Measurements from ENCODE around the gene INHBC. TPM values are rescaled to one million over a fixed set of nuclear protein-coding genes. Genes with fewer than 3 reads are reported as not detected.
"Not testable (repeated sequence)": the region's sequence is repeated elsewhere in the genome, so short reads cannot be mapped to it uniquely, and the experiment has no call there.

INHBC gene
- total and polyA plus RNA-seq, 10 donors: 0.19 TPM; not detected in 9

DNA sequence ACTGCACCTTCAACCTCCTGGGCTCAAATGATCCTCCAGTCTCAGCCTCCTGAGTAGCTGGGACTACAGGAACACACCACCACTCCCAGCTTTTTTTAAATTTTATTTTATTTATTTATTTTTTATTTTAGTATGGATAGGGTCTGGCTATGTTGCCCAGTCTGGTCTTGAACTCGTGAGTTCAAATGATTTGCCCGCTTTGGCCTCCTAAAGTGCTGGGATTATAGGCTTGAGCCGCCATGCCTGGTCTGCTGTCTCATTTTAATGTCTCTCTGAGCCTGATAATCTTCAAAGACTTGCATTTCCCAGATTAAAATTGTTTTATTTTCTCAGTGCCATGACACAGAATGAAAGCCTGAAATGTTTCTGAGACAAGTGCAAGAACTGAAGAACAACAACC is 1.2 kb upstream of the INHBC start:
- H3K4me3 ChIP-seq: no peak overlapping the region
- TF ChIP-seq POLR2AphosphoS5 (IDR thresholded peaks at IDR 0.05): no peak
- TF ChIP-seq, protein P1, sequence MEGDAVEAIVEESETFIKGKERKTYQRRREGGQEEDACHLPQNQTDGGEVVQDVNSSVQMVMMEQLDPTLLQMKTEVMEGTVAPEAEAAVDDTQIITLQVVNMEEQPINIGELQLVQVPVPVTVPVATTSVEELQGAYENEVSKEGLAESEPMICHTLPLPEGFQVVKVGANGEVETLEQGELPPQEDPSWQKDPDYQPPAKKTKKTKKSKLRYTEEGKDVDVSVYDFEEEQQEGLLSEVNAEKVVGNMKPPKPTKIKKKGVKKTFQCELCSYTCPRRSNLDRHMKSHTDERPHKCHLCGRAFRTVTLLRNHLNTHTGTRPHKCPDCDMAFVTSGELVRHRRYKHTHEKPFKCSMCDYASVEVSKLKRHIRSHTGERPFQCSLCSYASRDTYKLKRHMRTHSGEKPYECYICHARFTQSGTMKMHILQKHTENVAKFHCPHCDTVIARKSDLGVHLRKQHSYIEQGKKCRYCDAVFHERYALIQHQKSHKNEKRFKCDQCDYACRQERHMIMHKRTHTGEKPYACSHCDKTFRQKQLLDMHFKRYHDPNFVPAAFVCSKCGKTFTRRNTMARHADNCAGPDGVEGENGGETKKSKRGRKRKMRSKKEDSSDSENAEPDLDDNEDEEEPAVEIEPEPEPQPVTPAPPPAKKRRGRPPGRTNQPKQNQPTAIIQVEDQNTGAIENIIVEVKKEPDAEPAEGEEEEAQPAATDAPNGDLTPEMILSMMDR (IDR thresholded peaks at IDR 0.05 in 8 of 11, conservative IDR thresholded peaks at IDR 0.05 in 3 of 11): no peak
- no peak for TF ChIP-seq POLR2A (IDR thresholded peaks at IDR 0.05)
- no peaks in the 10 kb centered on the region for H3K9me3 ChIP-seq
- 66 to 95% (median 81%) methylated on average over 3 of the region's 3 CpGs for WGBS, 5 donors
- H3K27me3 ChIP-seq (replicated peaks in 1 of 7): no peaks in the 10 kb centered on the region
- H3K36me3 ChIP-seq: no peaks in the 10 kb centered on the region
- H3K4me1 ChIP-seq: peaks cover 0 to 35% (median 24%) of the 10 kb centered on the region in 6 donors
- H3K27ac ChIP-seq: no peak overlapping the region
- no peak for DNase-seq
- intact Hi-C loops (cut with DNase I; ENCODE audit: low total_unique reads): no loop called here

DNA sequence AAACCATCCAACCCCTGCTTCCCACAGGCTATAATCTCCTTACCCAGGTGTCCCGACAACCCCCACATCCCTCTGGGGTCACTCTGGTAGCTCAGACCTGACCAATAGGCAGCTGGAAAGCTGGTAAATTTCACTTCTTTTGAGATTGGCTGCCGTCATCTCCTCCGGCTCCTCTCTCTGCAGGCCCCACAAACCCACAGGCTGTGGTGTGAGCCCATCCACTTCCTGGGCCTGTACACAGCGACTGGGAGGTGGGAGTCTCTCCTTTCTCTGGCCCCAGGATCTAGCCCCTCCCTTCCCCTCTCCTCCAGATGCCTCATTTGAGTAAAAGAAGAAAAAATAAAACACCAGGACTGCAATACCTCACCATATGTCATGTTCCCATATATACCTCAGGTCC is 709 bp downstream of the INHBC start:
- WGBS, 5 donors: 31 to 48% (median 34%) methylated on average over 4 of the region's 4 CpGs
- intact Hi-C loops (cut with DNase I; ENCODE audit: low total_unique reads): no loop called here
- no peaks in the 10 kb centered on the region for H3K27me3 ChIP-seq (replicated peaks in 1 of 7)
- peaks cover 0 to 16% (median 8%) of the 10 kb centered on the region in 6 donors for H3K4me1 ChIP-seq
- H3K36me3 ChIP-seq: no peaks in the 10 kb centered on the region
- no peak for DNase-seq
- no peaks in the 10 kb centered on the region for H3K9me3 ChIP-seq
- no peak overlapping the region for H3K27ac ChIP-seq
- H3K4me3 ChIP-seq: no peak overlapping the region
- no peak for TF ChIP-seq POLR2A (IDR thresholded peaks at IDR 0.05)
- TF ChIP-seq, protein P1 (IDR thresholded peaks at IDR 0.05 in 8 of 11, conservative IDR thresholded peaks at IDR 0.05 in 3 of 11): no peak
- TF ChIP-seq POLR2AphosphoS5 (IDR thresholded peaks at IDR 0.05): no peak

DNA sequence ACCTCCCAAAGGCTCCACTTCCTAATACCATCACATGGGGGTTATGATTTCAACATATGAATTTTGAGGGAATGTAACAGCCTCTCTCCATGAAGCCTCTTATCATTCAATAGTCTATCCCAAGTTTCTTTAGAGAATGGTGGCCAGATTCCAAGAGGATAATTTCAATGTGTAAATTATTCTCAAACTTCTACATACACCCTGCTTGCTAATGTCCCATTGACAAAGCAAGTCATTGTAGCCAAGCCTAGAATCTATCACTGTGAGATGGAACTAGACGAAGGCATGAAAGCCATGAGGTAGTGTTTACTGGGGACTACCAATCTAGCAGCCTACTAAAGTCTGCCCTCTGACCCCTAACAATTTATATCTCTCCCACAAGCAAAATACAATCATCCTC is 3.8 kb downstream of the INHBC start:
- WGBS, 5 donors: 79 to 100% (median 94%) methylated on average over 1 of the region's 1 CpG
- TF ChIP-seq, protein P1 (IDR thresholded peaks at IDR 0.05 in 8 of 11, conservative IDR thresholded peaks at IDR 0.05 in 3 of 11): no peak
- no peak for TF ChIP-seq POLR2A (IDR thresholded peaks at IDR 0.05)
- no peak for TF ChIP-seq POLR2AphosphoS5 (IDR thresholded peaks at IDR 0.05)
- Histone ChIP-seq H3K4me1 (peaks cover 0 to 9% (median 0%) of the 10 kb centered on the region in 6 donors), H3K36me3 (no peaks in the 10 kb centered on the region), H3K4me3 (no peak overlapping the region), H3K27me3 (replicated peaks in 1 of 7) (no peaks in the 10 kb centered on the region), H3K9me3 (peaks cover 0 to 17% (median 12%) of the 10 kb centered on the region in 8 donors), H3K27ac (no peak overlapping the region)
- DNase-seq: no peak
- intact Hi-C loops (cut with DNase I; ENCODE audit: low total_unique reads): no loop called here

DNA sequence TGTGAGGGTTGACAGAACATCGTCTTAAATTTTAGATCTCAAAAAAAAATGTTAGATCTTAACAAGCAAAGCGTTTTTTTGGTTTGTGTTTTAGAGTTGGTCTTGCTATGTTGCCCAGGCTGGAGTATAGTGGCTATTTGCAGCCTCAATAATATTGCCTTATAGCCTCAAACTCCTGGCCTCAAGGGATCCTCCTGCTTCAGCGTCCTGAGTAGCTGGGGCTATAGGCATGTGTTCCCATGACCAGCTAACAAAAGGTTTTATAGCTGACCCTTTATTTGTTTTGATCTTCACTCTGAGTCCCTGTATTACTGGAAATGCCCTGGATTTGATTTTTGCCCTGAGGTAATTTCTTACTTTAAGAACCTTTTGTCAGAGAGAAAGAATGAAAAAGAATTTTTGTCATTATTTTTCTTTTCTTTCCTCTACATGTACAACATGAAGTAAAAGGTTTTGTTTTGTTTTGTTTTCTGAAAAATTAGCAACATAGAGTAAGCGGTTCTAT is 5.2 kb downstream of the INHBC start:
- intact Hi-C loops (cut with DNase I; ENCODE audit: low total_unique reads): no loop called here
- Histone ChIP-seq H3K4me3 (no peak overlapping the region), H3K36me3 (no peaks in the 10 kb centered on the region), H3K27me3 (replicated peaks in 1 of 7) (no peaks in the 10 kb centered on the region), H3K4me1 (peaks cover 0 to 8% (median 0%) of the 10 kb centered on the region in 6 donors), H3K27ac (no peak overlapping the region), H3K9me3 (peaks cover 0 to 17% (median 12%) of the 10 kb centered on the region in 8 donors)
- 81 to 89% (median 85%) methylated on average over 4 of the region's 4 CpGs for WGBS, 5 donors
- DNase-seq: no peak
- no peak for TF ChIP-seq POLR2AphosphoS5 (IDR thresholded peaks at IDR 0.05)

DNA sequence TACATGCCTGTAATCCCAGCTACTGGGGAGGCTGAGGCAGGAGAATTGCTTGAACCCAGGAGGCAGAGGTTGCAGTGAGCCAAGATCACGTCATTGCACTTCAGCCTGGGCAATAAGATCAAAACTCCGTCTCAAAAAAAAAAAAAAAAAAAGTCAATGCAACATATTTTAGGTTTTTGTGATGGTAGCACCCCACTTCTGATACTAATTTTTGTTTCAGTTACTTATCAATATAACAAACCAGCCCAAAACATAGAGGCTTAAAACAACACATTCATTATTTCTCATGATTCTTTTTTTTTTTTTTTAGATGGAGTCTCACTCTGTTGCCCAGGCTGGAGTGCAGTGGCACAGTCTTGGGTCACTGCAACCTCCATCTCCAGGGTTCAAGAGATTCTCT is 6.8 kb downstream of the INHBC start:
- H3K9me3 ChIP-seq: peaks cover 0 to 17% (median 12%) of the 10 kb centered on the region in 8 donors
- H3K27ac ChIP-seq; H3K4me3 ChIP-seq; DNase-seq; H3K27me3 ChIP-seq (replicated peaks in 1 of 7); intact Hi-C loops (cut with DNase I; ENCODE audit: low total_unique reads); H3K4me1 ChIP-seq; H3K36me3 ChIP-seq: not testable (repeated sequence)
- WGBS, 5 donors: 80 to 95% (median 89%) methylated on average over 2 of the region's 2 CpGs

All from spleen (tissue), 11 donors.